AG09309 (cell line): ENCODE results near the gene EOLA2.
"Not testable (repeated sequence)": the region's sequence is repeated elsewhere in the genome, so short reads cannot be mapped to it uniquely, and the experiment has no call there.

ENCODE experiments used
- DNase-seq: peaks from one replicate; pipeline ENCODE4 v3.0.0-alpha.2; 2010; ENCODE audit warnings: low read depth
- H3K4me3 ChIP-seq: 2 replicates; pipeline ENCODE4 v1.5.1; 2011; ENCODE audit warnings: mild to moderate bottlenecking, low read depth, low read length, moderate library complexity; ENCODE audit not compliant: control insufficient read depth
- TF ChIP-seq, protein P1 (sequence below): IDR thresholded peaks from 2 replicates; pipeline ENCODE4 v1.5.1; 2011; ENCODE audit warnings: mild to moderate bottlenecking, low read depth, low read length, inconsistent platforms; ENCODE audit not compliant: insufficient read depth, control insufficient read depth; ENCODE audit errors: missing control alignments

EOLA2 gene

GRCh38 chrX:149939905-149940673 is 1.8 kb upstream of the EOLA2 start:
- peak overlapping the region; percentile 56 for H3K4me3 ChIP-seq
- peak; percentile 97 for DNase-seq
- TF ChIP-seq, protein P1, sequence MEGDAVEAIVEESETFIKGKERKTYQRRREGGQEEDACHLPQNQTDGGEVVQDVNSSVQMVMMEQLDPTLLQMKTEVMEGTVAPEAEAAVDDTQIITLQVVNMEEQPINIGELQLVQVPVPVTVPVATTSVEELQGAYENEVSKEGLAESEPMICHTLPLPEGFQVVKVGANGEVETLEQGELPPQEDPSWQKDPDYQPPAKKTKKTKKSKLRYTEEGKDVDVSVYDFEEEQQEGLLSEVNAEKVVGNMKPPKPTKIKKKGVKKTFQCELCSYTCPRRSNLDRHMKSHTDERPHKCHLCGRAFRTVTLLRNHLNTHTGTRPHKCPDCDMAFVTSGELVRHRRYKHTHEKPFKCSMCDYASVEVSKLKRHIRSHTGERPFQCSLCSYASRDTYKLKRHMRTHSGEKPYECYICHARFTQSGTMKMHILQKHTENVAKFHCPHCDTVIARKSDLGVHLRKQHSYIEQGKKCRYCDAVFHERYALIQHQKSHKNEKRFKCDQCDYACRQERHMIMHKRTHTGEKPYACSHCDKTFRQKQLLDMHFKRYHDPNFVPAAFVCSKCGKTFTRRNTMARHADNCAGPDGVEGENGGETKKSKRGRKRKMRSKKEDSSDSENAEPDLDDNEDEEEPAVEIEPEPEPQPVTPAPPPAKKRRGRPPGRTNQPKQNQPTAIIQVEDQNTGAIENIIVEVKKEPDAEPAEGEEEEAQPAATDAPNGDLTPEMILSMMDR, result no peak

DNA sequence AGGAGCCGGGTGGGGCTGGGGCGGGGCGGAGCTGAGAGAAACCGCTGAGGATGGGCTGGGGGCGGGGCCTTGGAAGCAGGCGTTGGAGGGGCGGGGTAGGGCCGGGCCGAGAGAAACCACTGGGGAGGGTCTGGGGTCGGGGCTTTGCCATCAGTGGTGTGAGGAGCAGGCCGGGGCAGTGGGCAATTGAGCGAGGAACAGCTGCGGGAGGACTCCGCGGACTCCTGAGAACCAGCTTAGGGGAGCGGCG is 1.3 kb upstream of the EOLA2 start:
- DNase-seq, result no peak
- peak overlapping the region; percentile 56 for H3K4me3 ChIP-seq
- TF ChIP-seq, protein P1, result no peak

DNA sequence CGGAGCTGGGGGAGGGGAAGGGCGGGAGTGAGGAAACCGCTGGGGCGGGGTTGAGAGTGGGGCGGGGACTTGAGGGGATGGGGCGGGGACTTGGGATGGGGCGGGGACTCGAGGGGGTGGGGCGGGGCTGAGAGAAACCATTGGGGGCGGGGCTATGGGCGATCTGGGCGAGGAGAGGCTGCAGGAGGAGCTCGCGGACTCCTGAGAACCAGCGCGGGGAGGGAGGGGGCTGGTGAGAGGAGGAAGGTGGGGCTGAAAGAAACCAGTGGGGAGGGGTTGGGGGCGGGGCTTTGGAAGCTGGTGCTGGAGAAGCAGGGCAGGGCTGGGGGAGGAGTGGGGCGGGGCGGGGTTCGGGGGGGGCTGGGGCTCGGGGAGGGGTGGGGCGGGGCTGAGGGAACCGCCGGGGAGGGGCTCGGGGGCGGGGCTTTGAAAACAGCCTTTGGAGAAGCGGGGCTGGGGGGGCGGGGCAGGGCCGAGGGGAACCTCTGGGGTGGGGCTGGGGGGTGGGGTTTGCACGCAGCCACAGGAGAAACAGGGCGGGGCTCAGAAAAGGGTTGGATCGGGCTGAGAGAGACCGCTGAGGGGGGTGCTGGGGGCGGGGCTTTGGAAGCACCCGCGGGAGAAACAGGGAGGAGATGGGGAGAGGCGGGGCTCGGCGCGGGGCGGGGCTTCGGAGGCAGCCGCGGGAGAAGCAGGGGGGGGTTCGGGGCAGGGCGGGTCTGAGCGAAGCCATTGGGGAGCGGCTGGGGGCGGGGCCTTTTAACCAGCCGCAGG is 777 bp upstream of the EOLA2 start:
- TF ChIP-seq, protein P1, result no peak
- peak; percentile 73 for DNase-seq
- peak overlapping the region; percentile 59 for H3K4me3 ChIP-seq

DNA sequence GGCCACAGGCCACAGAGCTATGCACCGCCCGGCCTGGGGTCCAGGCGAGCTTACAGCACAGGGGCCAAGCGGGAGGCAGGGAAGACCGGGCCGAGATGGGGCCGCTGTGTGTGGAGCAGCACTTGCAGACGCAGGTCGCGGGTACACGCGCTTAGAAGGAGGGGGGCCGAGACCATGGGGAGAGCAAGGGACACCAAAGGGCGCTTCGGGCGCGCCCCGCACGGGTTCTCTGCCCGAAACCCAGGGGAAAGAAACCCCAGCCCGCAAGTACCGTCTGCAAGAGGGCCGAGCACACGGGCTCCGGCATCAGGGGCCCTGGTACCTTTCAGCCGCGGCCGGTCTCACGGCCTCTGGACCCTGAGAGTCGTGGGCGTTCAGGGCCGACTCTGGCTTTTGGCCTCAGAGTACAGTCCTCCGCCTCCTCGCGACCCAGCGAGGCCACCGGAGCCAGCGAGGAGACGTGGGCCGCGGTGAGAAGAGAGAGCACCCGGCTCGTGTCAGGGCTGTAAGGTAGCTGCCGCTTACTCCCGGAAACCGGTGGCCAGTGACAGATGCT is 342 bp downstream of the EOLA2 start:
- DNase-seq, result no peak
- TF ChIP-seq, protein P1, result no peak
- peak overlapping the region; percentile 59 for H3K4me3 ChIP-seq

DNA sequence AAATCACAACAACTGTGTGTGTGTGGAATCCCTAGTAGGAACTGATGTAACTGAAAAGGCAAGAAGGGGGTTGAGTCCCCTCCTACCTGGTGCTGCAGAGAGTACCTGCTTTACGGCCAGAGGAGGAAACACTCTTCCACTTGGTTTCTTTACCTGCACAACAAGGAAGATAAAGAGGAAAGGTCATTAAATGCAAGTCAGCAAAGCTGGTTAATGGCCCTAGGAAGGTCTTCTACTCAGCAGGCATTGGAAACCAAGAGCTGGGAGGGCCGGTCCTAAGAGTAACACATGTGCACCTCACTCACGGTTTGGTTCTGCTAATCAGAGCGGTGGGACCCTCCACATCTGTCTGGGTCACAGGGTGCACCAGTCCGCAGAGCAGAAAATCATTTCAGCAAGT is 963 bp downstream of the EOLA2 start:
- DNase-seq, result not testable (repeated sequence)
- peak overlapping the region; percentile 59 for H3K4me3 ChIP-seq

- H3K4me3 ChIP-seq, DNase-seq: not testable (repeated sequence)
These were observed 4.7 kb downstream of the EOLA2 start for GRCh38 chrX:149933547-149933946.

DNA sequence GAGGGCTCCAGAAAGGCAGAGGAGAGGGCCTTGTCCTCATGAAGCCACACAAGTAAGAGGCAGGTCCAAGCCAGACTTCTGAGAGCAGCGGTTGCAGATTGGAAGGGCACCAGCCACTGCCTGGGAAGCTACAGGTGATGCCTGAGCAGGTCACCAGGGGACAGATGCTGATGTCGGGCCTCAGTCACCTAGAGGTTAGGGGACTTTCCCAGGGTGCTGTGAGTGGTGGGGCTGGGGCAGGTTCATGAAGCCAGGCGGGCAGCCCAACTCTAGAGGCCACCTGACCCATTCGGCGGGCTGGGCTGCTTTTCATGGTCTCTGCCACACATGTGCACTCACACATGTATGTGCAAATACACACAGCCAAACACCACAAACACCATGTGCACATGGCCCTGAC is 5.3 kb downstream of the EOLA2 start:
- H3K4me3 ChIP-seq, DNase-seq: not testable (repeated sequence)

- DNase-seq, H3K4me3 ChIP-seq: not testable (repeated sequence)
These were observed 6.1 kb downstream of the EOLA2 start for GRCh38 chrX:149932150-149932549.

- not testable (repeated sequence) for H3K4me3 ChIP-seq, DNase-seq
These were observed 6.9 kb downstream of the EOLA2 start for GRCh38 chrX:149931355-149931754.

DNA sequence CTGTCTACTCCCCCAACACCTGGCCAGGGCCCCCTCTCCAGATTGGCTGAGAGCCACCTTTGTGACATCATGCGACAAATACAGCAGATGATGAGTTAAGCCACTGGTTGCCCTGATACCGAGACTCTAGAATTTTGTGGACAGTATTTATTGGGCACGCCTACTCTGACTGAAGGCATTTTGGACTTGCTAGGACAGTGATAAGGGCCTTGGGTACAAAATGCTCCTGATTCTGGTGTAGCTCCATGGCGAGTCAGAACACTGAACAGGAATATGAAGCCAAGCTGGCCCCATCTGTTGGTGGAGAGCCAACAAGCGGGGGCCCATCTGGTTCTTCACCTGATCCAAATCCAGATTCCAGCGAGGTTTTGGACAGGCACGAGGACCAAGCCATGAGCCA is 8.9 kb downstream of the EOLA2 start, which contains the start of gene HSFX4:
Gene HSFX4 (plus strand): TSS at position 174 of the 400 bp plus-strand sequence. CDS start 72 bp downstream, at position 246.
- not testable (repeated sequence) for DNase-seq

GRCh38 chrX:149928635-149929034 is 9.7 kb downstream of the EOLA2 start:
- DNase-seq, H3K4me3 ChIP-seq: not testable (repeated sequence)

More for the DNA sequence above, 8.9 kb downstream of the EOLA2 start, which contains the start of gene HSFX4:
- not testable (repeated sequence) for H3K4me3 ChIP-seq

DNA sequence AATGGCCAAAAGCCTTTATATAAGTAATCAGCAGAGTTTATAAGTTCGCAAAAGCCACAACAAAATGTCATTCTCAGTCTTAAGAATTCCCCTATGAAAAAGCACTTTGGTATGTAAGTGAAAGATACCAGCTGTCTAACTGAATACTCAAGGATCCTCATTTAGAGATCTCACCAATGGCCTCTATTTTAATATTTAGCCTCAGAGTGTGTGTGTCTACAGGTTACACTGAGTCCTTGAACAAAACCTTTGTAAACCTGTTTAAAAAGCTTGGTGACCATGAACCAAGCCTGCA is 10.4 kb downstream of the EOLA2 start:
- DNase-seq, H3K4me3 ChIP-seq: not testable (repeated sequence)

GRCh38 chrX:149927245-149927963 is 10.9 kb downstream of the EOLA2 start:
- not testable (repeated sequence) for DNase-seq, H3K4me3 ChIP-seq
